C4-2B (cell line): ENCODE measurements around the gene MYCBP.

Experiments
- H3K27ac ChIP-seq: fragments of 450-650 bp; 2 replicates; pipeline ENCODE4 v1.5.1; 2017
- ZFX ChIP-seq: fragments of 450-650 bp; IDR thresholded peaks from 2 replicates; pipeline ENCODE4 v1.6.1; 2017
- TF ChIP-seq, protein P1 (sequence below): fragments of 450-650 bp; conservative IDR thresholded peaks from 2 replicates; pipeline ENCODE4 v1.5.1; 2017; ENCODE audit warnings: mild to moderate bottlenecking

The MYCBP gene

DNA sequence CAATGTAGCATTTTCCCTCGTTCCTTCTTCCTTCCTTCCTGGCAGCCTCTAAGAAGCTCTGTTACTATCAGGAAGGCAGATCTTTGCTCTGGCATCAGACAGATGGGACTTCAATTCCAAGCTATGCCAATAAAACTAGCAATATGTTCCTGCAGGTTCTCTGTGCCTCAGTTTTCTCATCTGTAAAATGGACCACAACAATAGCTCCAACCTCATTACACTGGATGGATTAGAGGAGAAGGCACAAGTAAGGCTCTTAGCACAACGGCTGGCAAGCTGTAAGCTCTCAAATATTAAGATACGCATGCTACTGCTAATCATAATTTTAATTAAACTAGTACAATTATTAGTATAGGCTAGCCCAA is 40.8 kb downstream of the MYCBP start:
- no peak overlapping the region for H3K27ac ChIP-seq
- TF ChIP-seq, protein P1, sequence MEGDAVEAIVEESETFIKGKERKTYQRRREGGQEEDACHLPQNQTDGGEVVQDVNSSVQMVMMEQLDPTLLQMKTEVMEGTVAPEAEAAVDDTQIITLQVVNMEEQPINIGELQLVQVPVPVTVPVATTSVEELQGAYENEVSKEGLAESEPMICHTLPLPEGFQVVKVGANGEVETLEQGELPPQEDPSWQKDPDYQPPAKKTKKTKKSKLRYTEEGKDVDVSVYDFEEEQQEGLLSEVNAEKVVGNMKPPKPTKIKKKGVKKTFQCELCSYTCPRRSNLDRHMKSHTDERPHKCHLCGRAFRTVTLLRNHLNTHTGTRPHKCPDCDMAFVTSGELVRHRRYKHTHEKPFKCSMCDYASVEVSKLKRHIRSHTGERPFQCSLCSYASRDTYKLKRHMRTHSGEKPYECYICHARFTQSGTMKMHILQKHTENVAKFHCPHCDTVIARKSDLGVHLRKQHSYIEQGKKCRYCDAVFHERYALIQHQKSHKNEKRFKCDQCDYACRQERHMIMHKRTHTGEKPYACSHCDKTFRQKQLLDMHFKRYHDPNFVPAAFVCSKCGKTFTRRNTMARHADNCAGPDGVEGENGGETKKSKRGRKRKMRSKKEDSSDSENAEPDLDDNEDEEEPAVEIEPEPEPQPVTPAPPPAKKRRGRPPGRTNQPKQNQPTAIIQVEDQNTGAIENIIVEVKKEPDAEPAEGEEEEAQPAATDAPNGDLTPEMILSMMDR = no peak
- no peak for TF ChIP-seq ZFX

DNA sequence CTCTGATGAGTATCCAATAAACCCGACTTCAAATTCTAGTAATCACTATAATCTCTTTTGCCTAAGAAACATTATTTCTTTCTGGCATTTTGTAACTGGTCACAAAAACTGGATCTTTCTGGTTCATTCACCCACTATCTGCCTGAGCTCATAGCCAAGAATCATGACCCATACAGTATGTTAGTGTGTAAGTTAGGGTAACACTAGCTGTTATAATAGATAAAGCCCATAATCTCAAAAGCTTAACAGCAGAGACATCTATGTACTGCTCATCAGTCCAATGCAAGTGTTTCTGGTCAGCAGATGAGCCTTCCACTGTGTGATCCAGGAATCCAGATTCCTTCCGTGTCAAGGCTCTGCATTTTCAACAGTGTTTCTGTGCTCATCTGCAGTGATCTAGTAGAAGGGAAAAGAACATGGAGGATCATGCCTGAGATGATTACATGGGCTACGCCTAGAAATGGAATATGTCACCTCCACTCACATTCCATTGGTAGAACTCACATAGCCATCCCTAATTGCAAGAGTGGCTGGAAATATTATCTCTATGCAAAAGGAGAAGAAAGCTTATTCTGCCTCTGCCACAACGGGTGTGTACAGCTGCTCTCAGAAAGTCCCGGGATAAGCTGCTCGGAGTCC is 41.3 kb downstream of the MYCBP start:
- H3K27ac ChIP-seq = no peak overlapping the region
- TF ChIP-seq, protein P1 = no peak
- no peak for TF ChIP-seq ZFX

DNA sequence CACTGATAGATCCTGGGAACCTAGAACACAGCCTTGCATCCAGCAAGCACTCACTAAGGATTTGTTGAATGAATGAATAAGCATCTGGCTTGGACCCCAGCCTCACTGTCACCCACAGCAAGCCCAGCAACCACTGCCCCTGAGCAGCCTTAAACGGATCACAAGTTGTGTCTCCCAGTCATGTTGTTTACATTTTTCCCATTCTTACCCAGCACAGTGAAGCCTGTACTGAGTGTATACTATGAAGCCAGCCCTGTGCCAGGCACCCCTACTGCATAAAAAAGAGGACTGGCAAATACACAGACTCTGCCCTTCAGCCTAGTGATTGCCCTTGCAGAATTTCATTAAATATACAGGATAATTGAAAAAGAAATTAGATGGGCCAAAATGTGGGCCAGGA is 43.8 kb downstream of the MYCBP start:
- no peak for TF ChIP-seq ZFX
- TF ChIP-seq, protein P1 = no peak
- H3K27ac ChIP-seq = no peak overlapping the region

GRCh38 chr1:38827318-38827717 is 45.8 kb downstream of the MYCBP start:
- H3K27ac ChIP-seq = no peak overlapping the region
- TF ChIP-seq, protein P1 = no peak
- TF ChIP-seq ZFX = no peak

DNA sequence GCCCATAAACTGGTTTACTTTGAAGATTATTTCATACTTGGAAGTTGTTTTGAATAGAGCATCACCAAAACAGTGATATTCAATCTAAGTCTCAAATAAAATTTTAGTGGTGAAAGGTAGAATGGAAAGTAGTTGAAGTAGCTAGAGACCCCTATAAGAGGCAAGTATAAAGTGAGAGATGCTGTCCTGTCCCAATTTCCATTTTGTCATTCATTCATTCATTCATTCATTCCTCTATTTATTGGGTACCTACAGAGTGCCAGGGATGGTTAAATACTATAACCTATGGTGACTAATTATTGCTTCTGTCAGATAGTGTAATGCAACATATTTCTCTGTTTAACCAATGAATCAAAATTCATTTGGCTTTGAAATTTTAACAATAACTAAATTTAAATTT is 46.3 kb downstream of the MYCBP start:
- H3K27ac ChIP-seq = no peak overlapping the region

GRCh38 chr1:38826262-38826661 is 46.9 kb downstream of the MYCBP start:
- no peak overlapping the region for H3K27ac ChIP-seq
- no peak for TF ChIP-seq ZFX

More for the DNA sequence above, 46.3 kb downstream of the MYCBP start:
- TF ChIP-seq, protein P1 = no peak
- no peak for TF ChIP-seq ZFX

DNA sequence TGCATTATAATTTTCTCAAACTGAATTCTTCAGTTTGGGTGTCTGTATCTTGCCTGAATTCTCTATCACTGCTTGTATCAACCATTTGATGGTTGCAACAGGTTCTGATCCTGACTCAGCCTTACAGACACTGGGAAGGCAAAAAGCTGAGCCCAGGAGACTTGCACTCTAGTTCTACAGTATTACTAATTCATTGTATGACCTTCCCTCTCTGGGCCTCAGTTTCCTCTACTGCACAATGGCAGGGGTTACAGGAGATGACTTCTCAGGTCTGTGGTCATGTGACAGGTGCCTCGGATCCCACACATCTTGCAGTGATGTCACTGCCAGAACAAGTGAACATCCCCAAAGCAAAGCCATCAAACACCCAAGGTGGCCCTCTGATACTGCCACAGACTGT is 52.3 kb downstream of the MYCBP start:
- no peak overlapping the region for H3K27ac ChIP-seq
- TF ChIP-seq, protein P1 = no peak
- TF ChIP-seq ZFX = no peak

GRCh38 chr1:38819516-38819915 is 53.6 kb downstream of the MYCBP start:
- no peak for TF ChIP-seq ZFX
- TF ChIP-seq, protein P1 = no peak
- H3K27ac ChIP-seq = no peak overlapping the region
